CD14-positive monocyte (primary cell): Measurements from ENCODE around the gene NKX3-2. TPM values are rescaled to one million over a fixed set of nuclear protein-coding genes. Genes with fewer than 3 reads are reported as not detected.
"Not testable (repeated sequence)": the region's sequence is repeated elsewhere in the genome, so short reads cannot be mapped to it uniquely, and the experiment has no call there.

ENCODE experiments used
- DNase-seq, 3 donors: peaks; one replicate each; pipeline ENCODE4 v3.0.0-alpha.2; 2011 to 2022
- H2AFZ ChIP-seq: 2 replicates; pipeline ENCODE4 v1.6.0; 2012; ENCODE audit warnings: mild to moderate bottlenecking, low read depth, low read length, inconsistent platforms; ENCODE audit not compliant: insufficient read depth, poor library complexity, severe bottlenecking
- H3K27ac ChIP-seq, 2 donors: 1 replicate in 1 of 2; 2 replicates in 1 of 2; pipeline ENCODE4 v1.5.1; 2012 to 2013; ENCODE audit warnings: low read length in 2 of 2, control low read depth in 1 of 2, inconsistent platforms in 1 of 2, low read depth in 1 of 2, mild to moderate bottlenecking in 1 of 2
- H3K27me3 ChIP-seq, 2 donors: one replicate each; pipeline versions ENCODE4 v1.6.0 to v1.6.1; 2011 to 2013; ENCODE audit warnings: low read length in 2 of 2; ENCODE audit not compliant: control insufficient read depth in 2 of 2, insufficient read depth in 2 of 2
- H3K36me3 ChIP-seq, 2 donors: replicated peaks in 1 of 2; 1 replicate in 1 of 2; 2 replicates in 1 of 2; pipeline versions ENCODE4 v1.5.1 to v1.6.1; 2012 to 2013; ENCODE audit warnings: low read length in 2 of 2, control low read depth in 1 of 2, inconsistent platforms in 1 of 2, mild to moderate bottlenecking in 1 of 2; ENCODE audit not compliant: insufficient read depth in 2 of 2, control insufficient read depth in 1 of 2
- H3K4me1 ChIP-seq, 2 donors: 1 replicate in 1 of 2; 2 replicates in 1 of 2; pipeline versions ENCODE4 v1.5.1 to v1.6.1; 2012 to 2013; ENCODE audit warnings: low read length in 2 of 2, control low read depth in 1 of 2, inconsistent platforms in 1 of 2, mild to moderate bottlenecking in 1 of 2, moderate library complexity in 1 of 2; ENCODE audit not compliant: insufficient read depth in 2 of 2, control insufficient read depth in 1 of 2
- H3K4me2 ChIP-seq: replicated peaks from 2 replicates; pipeline ENCODE3; 2012; ENCODE audit warnings: low read length, moderate library complexity, mild to moderate bottlenecking; ENCODE audit not compliant: poor library complexity, severe bottlenecking; ENCODE audit errors: extremely low read depth
- H3K4me3 ChIP-seq, 3 experiments: fragments of 200-600 bp in 1 of 3; sonication (generic) in 1 of 3; replicated peaks in 1 of 3; 1 replicate in 2 of 3; 2 replicates in 1 of 3; pipeline ENCODE4 v1.5.1; 2011 to 2013; ENCODE audit warnings: low read length in 3 of 3, mild to moderate bottlenecking in 3 of 3, control low read depth in 2 of 3, low read depth in 2 of 3, inconsistent platforms in 1 of 3, moderate library complexity in 1 of 3
- H3K79me2 ChIP-seq: 2 replicates; pipeline ENCODE4 v1.6.0; 2012; ENCODE audit warnings: mild to moderate bottlenecking, control low read depth, inconsistent platforms, low read length, moderate library complexity; ENCODE audit not compliant: insufficient read depth
- H3K9ac ChIP-seq: 2 replicates; pipeline ENCODE4 v1.6.0; 2017; ENCODE audit warnings: low read length, mild to moderate bottlenecking; ENCODE audit not compliant: insufficient read depth, poor library complexity, severe bottlenecking
- H3K9me3 ChIP-seq, 2 donors: replicated peaks in 1 of 2; 1 replicate in 1 of 2; 2 replicates in 1 of 2; pipeline versions ENCODE4 v1.5.1 to v1.6.1; 2012 to 2013; ENCODE audit warnings: low read length in 2 of 2, control low read depth in 1 of 2; ENCODE audit not compliant: control insufficient read depth in 1 of 2, insufficient read depth in 1 of 2
- H4K20me1 ChIP-seq: 2 replicates; pipeline ENCODE4 v1.6.0; 2012; ENCODE audit warnings: mild to moderate bottlenecking, low read length, control low read depth, moderate library complexity; ENCODE audit not compliant: insufficient read depth
- H3K27ac Mint-ChIP-seq, 7 donors: one replicate each; pipeline ENCODE4 v1.8.0; 2020; ENCODE audit warnings: mild to moderate bottlenecking in 7 of 7, mixed read lengths in 7 of 7, moderate library complexity in 6 of 7, inconsistent platforms in 2 of 7
- H3K27me3 Mint-ChIP-seq, 3 donors: one replicate each; pipeline ENCODE4 v1.8.0; 2021 to 2022; ENCODE audit warnings: low read depth in 3 of 3, mild to moderate bottlenecking in 3 of 3, mixed read lengths in 3 of 3, moderate library complexity in 3 of 3, inconsistent platforms in 1 of 3
- H3K36me3 Mint-ChIP-seq, 2 donors: one replicate each; pipeline ENCODE4 v1.8.0; 2020; ENCODE audit warnings: mixed read lengths in 2 of 2, inconsistent platforms in 1 of 2, mild to moderate bottlenecking in 1 of 2
- H3K4me1 Mint-ChIP-seq: one replicate; pipeline ENCODE4 v1.8.0; 2020; ENCODE audit warnings: mild to moderate bottlenecking, mixed read lengths
- H3K4me3 Mint-ChIP-seq, 2 donors: one replicate each; pipeline ENCODE4 v1.8.0; 2020; ENCODE audit warnings: mild to moderate bottlenecking in 2 of 2, mixed read lengths in 2 of 2, moderate library complexity in 1 of 2
- H3K9me3 Mint-ChIP-seq, 7 donors: one replicate each; pipeline ENCODE4 v1.8.0; 2020 to 2022; ENCODE audit warnings: mixed read lengths in 7 of 7, mild to moderate bottlenecking in 6 of 7, moderate library complexity in 6 of 7, inconsistent platforms in 2 of 7
- WGBS: methylation state at CpG from one replicate; pipeline ENCODE4 v1.1.5; 2013; ENCODE audit warnings: missing lambda C conversion rate; ENCODE audit not compliant: insufficient coverage; 5-methylcytosine and 5-hydroxymethylcytosine counted together
- intact Hi-C, 2 donors: fragments of 100-400 bp; cut with micrococcal nuclease; formaldehyde crosslinking; loops; one replicate each; pipeline versions ENCODE4 v1.15.0 to v1.15.1; 2023
- polyA plus RNA-seq, 3 donors: library from polyadenylated mRNA; depleted of rRNA in 1 of 3; unstranded in 2 of 3; stranded (reverse) in 1 of 3; fragments of 300-500 nt in 2 of 3; fragments of >200 nt in 1 of 3; fragmentation: Illumina TruSeq in 2 of 3; gene quantifications; 1 replicate in 2 of 3; 2 replicates in 1 of 3; pipeline ENCODE4 v1.2.3, GENCODE V29; 2012 to 2021
- TF ChIP-seq, protein P1 (sequence below): fragments of 200-600 bp; IDR thresholded peaks from one replicate; pipeline ENCODE4 v1.8.0; 2022; ENCODE audit warnings: antibody characterized with exemption, mild to moderate bottlenecking

Gene NKX3-2
- polyA plus RNA-seq, 3 donors: not detected

- no peak overlapping the region for H3K27ac Mint-ChIP-seq
- no peaks in the 10 kb centered on the region for H3K4me1 Mint-ChIP-seq
- Histone ChIP-seq H3K4me1 (no peaks in the 10 kb centered on the region), H3K4me2 (no peak overlapping the region), H3K9me3 (no peaks in the 10 kb centered on the region), H3K27ac (no peak overlapping the region), H3K36me3 (peaks cover 0 to 6% of the 10 kb centered on the region in 2 donors), H3K4me3 (no peak overlapping the region), H3K79me2 (no peaks in the 10 kb centered on the region), H3K9ac (no peak overlapping the region), H3K27me3 (peaks cover 0 to 8% of the 10 kb centered on the region in 2 donors), H4K20me1 (no peaks in the 10 kb centered on the region), H2AFZ (no peak overlapping the region)
- H3K36me3 Mint-ChIP-seq: peaks cover 6 to 7% of the 10 kb centered on the region in 2 donors
- H3K4me3 Mint-ChIP-seq: no peak overlapping the region
- no peak for DNase-seq
- TF ChIP-seq, protein P1, sequence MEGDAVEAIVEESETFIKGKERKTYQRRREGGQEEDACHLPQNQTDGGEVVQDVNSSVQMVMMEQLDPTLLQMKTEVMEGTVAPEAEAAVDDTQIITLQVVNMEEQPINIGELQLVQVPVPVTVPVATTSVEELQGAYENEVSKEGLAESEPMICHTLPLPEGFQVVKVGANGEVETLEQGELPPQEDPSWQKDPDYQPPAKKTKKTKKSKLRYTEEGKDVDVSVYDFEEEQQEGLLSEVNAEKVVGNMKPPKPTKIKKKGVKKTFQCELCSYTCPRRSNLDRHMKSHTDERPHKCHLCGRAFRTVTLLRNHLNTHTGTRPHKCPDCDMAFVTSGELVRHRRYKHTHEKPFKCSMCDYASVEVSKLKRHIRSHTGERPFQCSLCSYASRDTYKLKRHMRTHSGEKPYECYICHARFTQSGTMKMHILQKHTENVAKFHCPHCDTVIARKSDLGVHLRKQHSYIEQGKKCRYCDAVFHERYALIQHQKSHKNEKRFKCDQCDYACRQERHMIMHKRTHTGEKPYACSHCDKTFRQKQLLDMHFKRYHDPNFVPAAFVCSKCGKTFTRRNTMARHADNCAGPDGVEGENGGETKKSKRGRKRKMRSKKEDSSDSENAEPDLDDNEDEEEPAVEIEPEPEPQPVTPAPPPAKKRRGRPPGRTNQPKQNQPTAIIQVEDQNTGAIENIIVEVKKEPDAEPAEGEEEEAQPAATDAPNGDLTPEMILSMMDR: no peak
- H3K9me3 Mint-ChIP-seq: peaks cover 0 to 11% (median 4%) of the 10 kb centered on the region in 7 donors
- peaks cover 3 to 14% (median 9%) of the 10 kb centered on the region in 3 donors for H3K27me3 Mint-ChIP-seq
- 80% methylated on average over 1 of the region's 4 CpGs for WGBS
- intact Hi-C loops: no loop called here
Measured at GRCh38 chr4:13561673-13562072, 17.4 kb upstream of the NKX3-2 start.

GRCh38 chr4:13560111-13560510 lies 15.8 kb upstream of the NKX3-2 start:
- H3K4me3 ChIP-seq, H3K4me3 Mint-ChIP-seq, H2AFZ ChIP-seq, H3K36me3 Mint-ChIP-seq, H3K9me3 ChIP-seq, H3K9ac ChIP-seq, H3K36me3 ChIP-seq, H3K27ac ChIP-seq, H3K4me1 ChIP-seq, H3K4me2 ChIP-seq, H4K20me1 ChIP-seq, DNase-seq, H3K4me1 Mint-ChIP-seq, H3K79me2 ChIP-seq, intact Hi-C loops, H3K27me3 ChIP-seq: not testable (repeated sequence)
- WGBS: no CpG with 5 or more reads among the region's 5 CpGs
- peak overlapping the region in 1 of 7 donors; percentile 8 for H3K27ac Mint-ChIP-seq
- peaks cover 0 to 11% (median 4%) of the 10 kb centered on the region in 7 donors for H3K9me3 Mint-ChIP-seq
- peaks cover 5 to 14% (median 12%) of the 10 kb centered on the region in 3 donors for H3K27me3 Mint-ChIP-seq
